ENCODE results near the gene LYPD3. TPM values are rescaled to one million over a fixed set of nuclear protein-coding genes. Genes with fewer than 3 reads are reported as not detected.

LYPD3 gene
- total RNA-seq, 1 experiment from 2014 or later: 1.8 TPM

GRCh38 chr19:43455321-43456113 lies 9.9 kb downstream of the LYPD3 start:
- no peak overlapping the region for H4K91ac ChIP-seq (ENCODE audit: insufficient read length, low read depth, low read length)
- H3K9me3 ChIP-seq (ENCODE audit: control insufficient read depth, low read depth, low read length): no peaks in the 10 kb centered on the region
- no peaks in the 10 kb centered on the region; the same call in 1 of the 2 replicates for H3K27me3 ChIP-seq (ENCODE audit: insufficient read depth, low read length)
- no peak overlapping the region for H3K18ac ChIP-seq (ENCODE audit: insufficient read length, low read depth, low read length)
- no peak overlapping the region; a peak in 1 of 5 replicates for H3K4me3 Mint-ChIP-seq
- H3K4me1 Mint-ChIP-seq: peaks cover 4 to 5% of the 10 kb centered on the region in 2 experiments; a peak in 2 of 4 replicates
- H4K8ac ChIP-seq (replicated peaks; ENCODE audit: insufficient read length, low read depth, low read length): no peak overlapping the region
- no peaks in the 10 kb centered on the region for H3K79me1 ChIP-seq (ENCODE audit: insufficient read depth, low read depth, low read length, poor library complexity, severe bottlenecking)
- no peak overlapping the region for H2BK15ac ChIP-seq (ENCODE audit: low read depth, low read length)
- H3K56ac ChIP-seq (ENCODE audit: insufficient read length, low read depth, low read length): no peak overlapping the region
- H3K79me2 ChIP-seq (ENCODE audit: insufficient read depth, low read length): no peaks in the 10 kb centered on the region
- no peak overlapping the region for H2BK120ac ChIP-seq (ENCODE audit: low read depth, low read length, poor library complexity, severe bottlenecking)
- H2BK12ac ChIP-seq (ENCODE audit: insufficient read length, low read depth, low read length): no peak overlapping the region
- H3K27ac Mint-ChIP-seq: no peak overlapping the region; a peak in 1 of 7 replicates
- peaks cover 9 to 11% of the 10 kb centered on the region in 2 experiments for H3K9me3 Mint-ChIP-seq
- WGBS (ENCODE audit: extremely low coverage, insufficient read length, low lambda C conversion rate): no CpG with 5 or more reads among the region's 10 CpGs
- no peaks in the 10 kb centered on the region for H3K23me2 ChIP-seq (ENCODE audit: insufficient read length, low read depth, low read length, poor library complexity, severe bottlenecking)
- no peak overlapping the region for H3K14ac ChIP-seq (ENCODE audit: insufficient read depth, low read length)
- no peak overlapping the region for H2AFZ ChIP-seq (ENCODE audit: low read length)
- no peaks in the 10 kb centered on the region; the same call in 1 of the 2 replicates for H3K4me1 ChIP-seq (ENCODE audit: insufficient read depth, low read length)
- no peak overlapping the region for H4K5ac ChIP-seq (ENCODE audit: insufficient read length, low read depth, low read length)
- no peak for DNase-seq
- TF ChIP-seq, protein P1, sequence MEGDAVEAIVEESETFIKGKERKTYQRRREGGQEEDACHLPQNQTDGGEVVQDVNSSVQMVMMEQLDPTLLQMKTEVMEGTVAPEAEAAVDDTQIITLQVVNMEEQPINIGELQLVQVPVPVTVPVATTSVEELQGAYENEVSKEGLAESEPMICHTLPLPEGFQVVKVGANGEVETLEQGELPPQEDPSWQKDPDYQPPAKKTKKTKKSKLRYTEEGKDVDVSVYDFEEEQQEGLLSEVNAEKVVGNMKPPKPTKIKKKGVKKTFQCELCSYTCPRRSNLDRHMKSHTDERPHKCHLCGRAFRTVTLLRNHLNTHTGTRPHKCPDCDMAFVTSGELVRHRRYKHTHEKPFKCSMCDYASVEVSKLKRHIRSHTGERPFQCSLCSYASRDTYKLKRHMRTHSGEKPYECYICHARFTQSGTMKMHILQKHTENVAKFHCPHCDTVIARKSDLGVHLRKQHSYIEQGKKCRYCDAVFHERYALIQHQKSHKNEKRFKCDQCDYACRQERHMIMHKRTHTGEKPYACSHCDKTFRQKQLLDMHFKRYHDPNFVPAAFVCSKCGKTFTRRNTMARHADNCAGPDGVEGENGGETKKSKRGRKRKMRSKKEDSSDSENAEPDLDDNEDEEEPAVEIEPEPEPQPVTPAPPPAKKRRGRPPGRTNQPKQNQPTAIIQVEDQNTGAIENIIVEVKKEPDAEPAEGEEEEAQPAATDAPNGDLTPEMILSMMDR (conservative IDR thresholded peaks at IDR 0.05): no peak
- H3K4ac ChIP-seq (ENCODE audit: low read depth, low read length): no peak overlapping the region
- no peak overlapping the region for H2BK20ac ChIP-seq (ENCODE audit: low read depth, low read length, poor library complexity, severe bottlenecking)
- H2AK5ac ChIP-seq (ENCODE audit: insufficient read length, low read length): no peak overlapping the region
- peaks cover 18% of the 10 kb centered on the region for H3K27me3 Mint-ChIP-seq (ENCODE audit: low read depth)
- H3K4me2 ChIP-seq (ENCODE audit: insufficient read depth, insufficient read length, low read length): no peak overlapping the region
- no peak overlapping the region for H3T11ph ChIP-seq (ENCODE audit: low read length)
- no peak overlapping the region for H2BK5ac ChIP-seq (ENCODE audit: insufficient read length, low read length)
- H3K9ac ChIP-seq (ENCODE audit: extremely low read depth, insufficient read length, low read length): no peak overlapping the region
- no peaks in the 10 kb centered on the region for H4K20me1 ChIP-seq (ENCODE audit: control insufficient read depth, insufficient read depth, insufficient read length)
- no peaks in the 10 kb centered on the region; a peak in 1 of 7 replicates for H3K36me3 Mint-ChIP-seq (ENCODE audit: insufficient read depth in 1 of 3, low read depth in 3 of 3)
- no peak overlapping the region for H3K23ac ChIP-seq (ENCODE audit: insufficient read length, low read depth, low read length)
- no peak overlapping the region for H3K27ac ChIP-seq (ENCODE audit: insufficient read length, low read depth, low read length)

Measured in H9 (cell line).